ENCODE measurements around the gene CCNK.

- TF ChIP-seq POLR2A (IDR thresholded peaks at IDR 0.05): no peak
- TF ChIP-seq POLR2AphosphoS5 (IDR thresholded peaks at IDR 0.05): no peak
- TF ChIP-seq CTCF (IDR thresholded peaks at IDR 0.05): no peak
- TF ChIP-seq EP300 (IDR thresholded peaks at IDR 0.05): no peak
Observed at GRCh38 chr14:99467336-99468078, 13.7 kb upstream of the CCNK start.

Measured in suprapubic skin (tissue), 4 donors.